Neural progenitor cell (in vitro differentiated cells): ENCODE measurements around the gene CSNK1G2.

Experiments
- EZH2 ChIP-seq: fragments of 200-600 bp; sonication (generic); IDR thresholded peaks from 2 replicates; pipeline ENCODE4 v1.6.1; 2017; ENCODE audit warnings: antibody characterized with exemption, mild to moderate bottlenecking, moderate library complexity
- EZH2phosphoT487 ChIP-seq: fragments of 200-600 bp; sonication (generic); IDR thresholded peaks from 2 replicates; pipeline ENCODE4 v1.6.1; 2017; ENCODE audit warnings: antibody characterized with exemption
- TF ChIP-seq, protein P1 (sequence below): fragments of 200-600 bp; sonication (generic); IDR thresholded peaks from 2 replicates; pipeline ENCODE4 v1.5.1; 2017; ENCODE audit warnings: antibody characterized with exemption, mild to moderate bottlenecking

- TF ChIP-seq, protein P1, sequence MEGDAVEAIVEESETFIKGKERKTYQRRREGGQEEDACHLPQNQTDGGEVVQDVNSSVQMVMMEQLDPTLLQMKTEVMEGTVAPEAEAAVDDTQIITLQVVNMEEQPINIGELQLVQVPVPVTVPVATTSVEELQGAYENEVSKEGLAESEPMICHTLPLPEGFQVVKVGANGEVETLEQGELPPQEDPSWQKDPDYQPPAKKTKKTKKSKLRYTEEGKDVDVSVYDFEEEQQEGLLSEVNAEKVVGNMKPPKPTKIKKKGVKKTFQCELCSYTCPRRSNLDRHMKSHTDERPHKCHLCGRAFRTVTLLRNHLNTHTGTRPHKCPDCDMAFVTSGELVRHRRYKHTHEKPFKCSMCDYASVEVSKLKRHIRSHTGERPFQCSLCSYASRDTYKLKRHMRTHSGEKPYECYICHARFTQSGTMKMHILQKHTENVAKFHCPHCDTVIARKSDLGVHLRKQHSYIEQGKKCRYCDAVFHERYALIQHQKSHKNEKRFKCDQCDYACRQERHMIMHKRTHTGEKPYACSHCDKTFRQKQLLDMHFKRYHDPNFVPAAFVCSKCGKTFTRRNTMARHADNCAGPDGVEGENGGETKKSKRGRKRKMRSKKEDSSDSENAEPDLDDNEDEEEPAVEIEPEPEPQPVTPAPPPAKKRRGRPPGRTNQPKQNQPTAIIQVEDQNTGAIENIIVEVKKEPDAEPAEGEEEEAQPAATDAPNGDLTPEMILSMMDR, result peak; percentile 67
- TF ChIP-seq EZH2phosphoT487 (no peak), EZH2 (no peak)
Measured at GRCh38 chr19:1945899-1946298, 4.9 kb downstream of the CSNK1G2 start.
